ENCODE results near the gene IARS1.

Gene IARS1

GRCh38 chr9:92293452-92294296 is at the start of gene IARS1:
Gene IARS1, minus strand, starts transcription at chr9:92293697. Its CDS starts 4,278 bp downstream, at chr9:92289419.
- peak; percentile 94 for DNase-seq

- DNase-seq, result no peak
Measured at GRCh38 chr9:92342825-92343488, 49.5 kb upstream of the IARS1 start.

- no peak for DNase-seq
Measured at GRCh38 chr9:92341578-92341977, 48.1 kb upstream of the IARS1 start.

- no peak for DNase-seq
Measured at GRCh38 chr9:92333282-92333634, 39.8 kb upstream of the IARS1 start.

GRCh38 chr9:92332577-92333281 is 39.2 kb upstream of the IARS1 start:
- DNase-seq, result no peak

- no peak for DNase-seq
Measured at GRCh38 chr9:92328225-92328624, 34.7 kb upstream of the IARS1 start.

- no peak for DNase-seq
Measured at GRCh38 chr9:92327283-92327850, 33.9 kb upstream of the IARS1 start.

- DNase-seq, result no peak
Measured at GRCh38 chr9:92325991-92326500, 32.5 kb upstream of the IARS1 start.

GRCh38 chr9:92325269-92325990 is 31.9 kb upstream of the IARS1 start, which contains the start of the genes CENPP and NOL8:
Gene CENPP, plus strand, starts transcription at chr9:92325953.
Gene NOL8, minus strand, starts transcription at chr9:92325350. Its CDS starts 1,189 bp downstream, at chr9:92324161.
- DNase-seq, result peak; percentile 74

- no peak for DNase-seq
Measured at GRCh38 chr9:92324889-92325268, 31.4 kb upstream of the IARS1 start.

GRCh38 chr9:92324431-92324830 is 30.9 kb upstream of the IARS1 start:
- DNase-seq, result no peak

- no peak for DNase-seq
Measured at GRCh38 chr9:92315456-92315855, 22.0 kb upstream of the IARS1 start.

- DNase-seq, result no peak
Measured at GRCh38 chr9:92313624-92314012, 20.1 kb upstream of the IARS1 start.

GRCh38 chr9:92312887-92313623 is 19.6 kb upstream of the IARS1 start:
- no peak for DNase-seq

- DNase-seq, result no peak
Measured at GRCh38 chr9:92310562-92310961, 17.1 kb upstream of the IARS1 start.

- DNase-seq, result no peak
Measured at GRCh38 chr9:92308893-92309292, 15.4 kb upstream of the IARS1 start.

- DNase-seq, result no peak
Measured at GRCh38 chr9:92300936-92301335, 7.4 kb upstream of the IARS1 start.

GRCh38 chr9:92299116-92299515 is 5.6 kb upstream of the IARS1 start:
- DNase-seq, result no peak

- no peak for DNase-seq
Measured at GRCh38 chr9:92298036-92298435, 4.5 kb upstream of the IARS1 start.

- no peak for DNase-seq
Measured at GRCh38 chr9:92297611-92298010, 4.1 kb upstream of the IARS1 start.

- DNase-seq, result no peak
Measured at GRCh38 chr9:92295827-92296258, 2.3 kb upstream of the IARS1 start.
